GM21526 (cell line): ENCODE data around the gene PMAIP1.

Experiments
- ATAC-seq: cut with Tn5 transposase; IDR thresholded peaks from one replicate; pipeline ENCODE4 v1.9.1; 2021; ENCODE audit warnings: moderate library complexity; ENCODE audit not compliant: unreplicated experiment, low FRiP score

PMAIP1 gene

DNA sequence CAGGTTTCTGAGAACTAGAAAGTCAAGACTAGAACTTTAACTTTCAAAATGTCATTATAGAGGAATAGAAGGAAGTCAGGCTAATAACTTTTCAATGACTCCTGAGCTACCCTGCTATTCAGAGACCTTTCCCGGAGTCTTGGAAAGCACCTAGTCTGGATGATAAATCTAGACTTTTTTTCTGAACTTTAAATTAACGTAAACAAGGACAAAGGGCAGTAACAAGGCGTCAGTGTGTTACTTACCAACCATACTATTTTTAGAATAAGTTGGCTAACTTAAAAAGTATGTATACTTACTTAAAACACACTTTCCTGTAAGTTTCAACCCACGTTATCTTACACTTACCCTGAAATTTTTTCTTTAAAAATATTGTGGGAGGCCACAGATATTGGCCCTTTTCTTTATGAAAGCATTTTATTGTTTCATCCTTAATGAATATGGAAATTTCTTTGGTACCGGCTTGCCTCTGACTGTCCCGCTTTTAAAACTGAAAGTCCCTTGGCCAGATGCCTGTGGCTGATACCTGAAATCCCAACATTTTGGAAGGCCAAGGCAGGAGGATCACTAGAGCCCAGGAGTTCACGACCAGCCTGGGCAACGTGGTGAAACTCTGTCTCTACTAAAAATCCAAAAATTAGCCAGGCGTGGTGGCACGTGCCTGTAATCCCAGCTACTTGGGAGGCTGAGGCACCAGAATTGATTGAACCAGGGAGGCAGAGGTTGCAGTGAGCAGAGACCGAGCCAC lies 9.7 kb downstream of the PMAIP1 start:
- ATAC-seq = no peak

DNA sequence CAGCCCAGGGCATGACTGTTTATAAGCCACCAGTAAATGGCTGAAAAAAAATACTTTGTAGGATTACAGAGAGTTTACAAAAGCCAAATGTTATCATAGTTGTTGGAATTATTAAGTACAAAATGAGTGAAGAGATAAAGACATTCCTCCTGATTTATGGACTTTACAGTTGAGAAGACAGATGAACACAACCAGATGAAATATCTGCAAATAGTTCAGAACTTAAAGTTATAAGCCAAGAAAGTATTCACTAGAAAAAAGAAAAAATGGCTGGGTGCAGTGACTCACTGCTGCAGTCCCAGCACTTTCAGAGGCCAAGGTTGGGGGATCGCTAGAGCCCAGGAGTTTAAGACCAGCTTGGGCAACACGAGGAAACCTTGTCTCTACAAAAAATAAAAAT lies 11.2 kb downstream of the PMAIP1 start:
- no peak for ATAC-seq

DNA sequence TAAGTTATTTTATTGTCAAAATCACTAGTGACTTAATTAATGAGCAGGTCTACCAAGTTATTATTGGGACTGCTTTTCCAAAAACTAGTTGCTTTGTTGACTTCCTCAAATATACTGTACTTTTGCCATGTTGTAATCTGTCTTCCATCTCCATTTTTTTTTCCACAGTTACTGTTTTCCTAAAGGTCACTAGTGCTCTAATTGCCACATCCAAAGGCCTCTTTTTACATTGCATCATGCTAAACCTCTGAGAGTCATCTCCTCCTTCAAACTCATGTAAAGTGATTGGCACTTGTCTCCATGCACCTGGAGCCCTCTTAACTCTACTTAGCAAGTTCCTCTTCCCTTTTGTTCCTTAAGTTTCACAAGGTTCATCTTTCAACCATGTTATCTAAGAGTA lies 11.8 kb downstream of the PMAIP1 start:
- no peak for ATAC-seq

DNA sequence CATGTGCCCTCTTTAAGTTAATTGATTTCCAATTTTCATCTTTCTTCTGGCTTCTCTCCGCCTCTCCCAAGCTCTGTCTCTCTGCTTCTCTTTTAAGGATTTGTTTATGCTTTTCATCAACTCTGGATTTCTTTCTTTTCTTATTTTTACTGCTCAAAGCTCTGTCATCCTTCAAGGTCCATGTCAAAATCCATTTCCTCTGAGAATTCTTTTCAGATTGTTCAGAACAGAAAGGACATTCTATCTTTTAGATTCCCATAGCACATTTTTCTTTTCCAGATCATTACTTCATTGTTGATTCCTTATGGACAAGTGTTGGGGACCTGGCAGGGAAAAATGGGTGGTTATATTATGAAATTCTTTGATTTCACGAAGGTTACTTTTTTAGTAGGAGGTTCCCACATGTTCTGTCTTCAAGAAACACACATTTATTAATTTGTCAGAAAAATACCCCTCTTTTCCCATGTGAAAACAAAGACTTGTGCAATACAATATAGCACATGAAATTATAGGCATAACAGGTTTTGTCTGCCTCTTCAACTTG lies 12.3 kb downstream of the PMAIP1 start:
- ATAC-seq = no peak

DNA sequence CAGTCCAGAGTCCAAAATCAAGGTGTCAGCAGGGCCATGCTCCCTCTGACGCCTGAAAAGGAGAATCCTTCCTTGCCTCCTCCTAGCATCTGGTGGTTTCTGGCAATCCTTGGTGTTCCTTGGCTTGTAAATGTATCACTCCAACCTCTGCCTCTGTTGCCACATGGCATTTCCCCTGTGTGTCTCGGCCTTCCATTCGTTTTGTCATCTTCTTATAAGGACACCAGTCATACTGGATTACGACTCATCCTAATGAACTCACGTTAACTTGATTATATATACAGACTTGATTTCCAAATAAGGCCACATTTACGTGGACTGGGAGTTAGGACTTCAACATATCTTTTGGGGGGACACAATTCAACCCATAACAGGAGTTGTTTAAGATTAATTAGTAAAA lies 15.8 kb downstream of the PMAIP1 start:
- no peak for ATAC-seq

DNA sequence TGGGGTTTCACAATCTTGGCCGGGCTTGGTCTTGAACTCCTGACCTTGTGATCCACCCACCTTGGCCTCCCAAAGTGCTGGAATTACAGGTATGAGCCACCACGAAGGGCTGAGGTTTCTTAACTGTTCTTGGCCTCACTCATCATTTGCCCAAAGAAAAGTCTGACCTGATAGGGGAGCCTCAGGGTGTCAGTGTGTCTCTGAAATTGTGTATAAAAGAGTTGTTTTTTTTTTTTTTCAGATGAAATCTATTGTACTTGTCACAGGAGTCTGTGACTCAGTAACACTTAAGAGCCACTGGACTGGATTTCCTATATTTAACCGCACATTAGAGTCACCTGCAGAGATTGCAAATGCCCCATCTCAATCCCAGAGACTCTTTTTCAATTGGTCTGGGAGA lies 16.9 kb downstream of the PMAIP1 start:
- no peak for ATAC-seq

DNA sequence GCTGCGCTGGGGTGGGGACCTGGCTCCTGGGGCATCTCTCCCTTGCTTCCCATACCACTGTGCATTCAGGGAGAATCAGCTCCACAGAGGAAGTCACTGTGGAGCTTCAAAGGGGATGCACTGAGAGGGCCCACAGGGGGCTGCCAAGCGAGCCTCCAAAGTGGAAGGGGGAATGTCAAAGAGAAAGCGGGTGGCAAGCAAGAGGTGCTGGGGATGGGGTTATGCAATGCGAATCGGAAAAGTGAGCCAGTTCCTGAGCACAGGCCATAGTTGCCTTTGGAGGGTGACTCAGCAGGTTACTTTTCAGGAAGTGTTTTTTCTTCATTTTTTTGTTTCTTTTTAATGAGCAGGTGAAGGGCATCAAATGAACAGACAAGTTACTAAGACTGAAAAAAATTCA lies 17.6 kb downstream of the PMAIP1 start:
- no peak for ATAC-seq

DNA sequence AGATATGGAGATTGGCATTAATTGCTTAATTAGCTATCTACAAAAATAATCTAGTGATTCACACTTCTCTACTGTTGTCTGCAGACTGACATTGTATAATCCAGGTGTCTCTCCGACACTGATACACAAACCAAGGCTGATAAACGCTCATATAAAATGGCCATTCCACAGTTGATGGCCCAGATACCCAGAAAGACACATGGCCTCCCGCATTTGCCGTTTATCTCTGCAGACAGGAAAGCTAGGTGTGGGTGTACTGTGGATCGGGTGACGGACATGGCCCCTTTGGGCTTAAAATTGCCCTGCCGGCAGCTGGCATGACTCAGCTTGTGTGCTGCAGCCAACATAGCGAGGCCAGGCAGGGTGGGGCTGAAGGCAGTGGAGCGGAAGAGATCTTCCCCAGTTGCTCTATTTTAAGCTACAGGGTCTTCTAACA lies 18.5 kb downstream of the PMAIP1 start:
- ATAC-seq = peak; percentile 55

DNA sequence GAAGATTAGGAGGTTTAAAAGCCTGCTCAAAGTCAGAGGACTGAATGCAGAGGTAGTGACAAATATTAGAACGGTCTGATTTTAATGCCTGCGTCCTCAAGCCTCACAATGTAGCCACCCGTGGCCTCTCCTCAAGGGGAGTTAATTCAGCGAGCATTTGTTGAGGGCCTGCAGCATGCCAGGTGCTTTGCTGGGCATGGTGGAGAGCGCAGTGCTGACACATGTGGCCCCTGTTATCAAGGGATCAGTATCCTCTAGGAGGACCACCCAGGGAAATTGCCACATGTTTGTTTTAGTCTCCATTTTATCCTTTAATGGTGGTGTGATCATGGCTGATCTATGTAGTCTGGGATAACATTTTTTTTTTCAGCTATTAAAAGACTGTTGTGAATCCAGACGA lies 19.2 kb downstream of the PMAIP1 start:
- no peak for ATAC-seq

DNA sequence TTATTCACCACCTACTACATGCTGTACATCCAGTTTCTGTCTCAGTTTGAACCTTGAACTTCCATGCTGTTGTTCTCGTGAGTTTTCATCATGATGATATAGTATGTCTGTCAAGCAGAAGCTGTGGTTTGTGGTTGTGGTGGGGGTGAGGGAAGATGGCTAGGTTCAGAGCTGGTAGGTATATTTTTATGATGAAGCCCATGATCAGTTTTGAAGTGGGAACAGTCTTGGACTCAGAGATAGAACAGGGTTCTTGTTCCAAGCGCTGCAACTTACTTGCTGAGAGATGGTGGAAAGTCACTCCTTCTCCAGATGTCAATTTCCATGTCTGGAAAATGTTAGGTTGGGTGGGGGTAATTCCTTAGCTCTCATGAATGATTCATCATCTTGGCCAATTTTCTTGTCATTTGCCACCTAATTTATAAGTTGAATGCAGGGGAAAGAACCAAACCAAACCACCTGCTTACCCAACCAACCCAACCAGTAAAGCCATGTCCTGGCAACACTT lies 21.6 kb downstream of the PMAIP1 start:
- peak; percentile 40 for ATAC-seq

DNA sequence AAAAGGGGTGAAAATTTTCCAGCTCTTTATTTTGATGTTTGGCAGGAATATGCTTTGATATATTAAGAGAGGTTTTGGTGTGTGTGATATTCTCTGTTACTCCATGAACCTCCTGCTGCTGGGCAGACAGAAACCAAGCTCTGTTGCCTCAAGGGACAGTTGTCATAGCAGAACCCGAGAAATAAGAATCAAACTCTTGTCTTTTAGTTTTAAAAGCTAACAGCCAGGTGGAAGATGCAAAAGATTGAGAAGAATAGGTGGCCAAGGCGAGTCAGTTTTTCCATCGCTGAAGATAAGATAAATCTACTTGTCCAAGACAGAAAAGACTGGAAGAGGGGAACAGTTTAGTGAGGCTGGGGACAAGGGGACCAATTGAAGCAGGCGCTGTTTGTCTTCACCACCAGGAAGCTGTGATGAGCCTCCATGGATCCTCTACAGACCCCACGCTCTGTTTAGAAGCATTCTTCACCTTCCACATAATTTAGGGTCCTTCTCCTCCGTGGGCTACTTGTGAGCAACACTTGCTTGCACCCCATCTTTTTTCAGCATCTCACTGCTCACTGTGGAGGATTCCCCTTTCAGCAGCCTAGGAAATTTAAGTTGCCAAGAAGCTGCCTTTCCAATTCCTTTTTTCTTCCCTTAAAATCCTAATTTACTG lies 23.9 kb downstream of the PMAIP1 start:
- peak; percentile 36 for ATAC-seq

DNA sequence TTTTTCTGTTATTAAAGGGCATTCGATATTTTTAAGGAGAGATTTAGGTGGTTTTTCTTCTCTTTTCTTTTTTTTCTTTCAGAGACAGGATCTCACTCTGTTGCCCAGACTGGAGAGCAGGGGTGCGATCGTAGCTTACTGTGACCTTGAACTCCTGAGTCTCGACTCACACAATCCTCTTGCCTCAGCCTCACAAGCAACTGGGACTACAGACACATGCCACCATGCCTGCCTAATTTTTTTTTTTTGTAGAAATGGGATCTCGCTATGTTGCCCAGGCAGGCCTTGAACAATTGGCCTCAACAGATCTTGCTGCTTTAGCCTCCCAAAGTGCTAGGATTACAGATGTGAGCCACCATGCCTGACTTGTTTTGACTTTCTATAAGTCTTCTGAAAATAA lies 26.3 kb downstream of the PMAIP1 start:
- ATAC-seq = no peak

DNA sequence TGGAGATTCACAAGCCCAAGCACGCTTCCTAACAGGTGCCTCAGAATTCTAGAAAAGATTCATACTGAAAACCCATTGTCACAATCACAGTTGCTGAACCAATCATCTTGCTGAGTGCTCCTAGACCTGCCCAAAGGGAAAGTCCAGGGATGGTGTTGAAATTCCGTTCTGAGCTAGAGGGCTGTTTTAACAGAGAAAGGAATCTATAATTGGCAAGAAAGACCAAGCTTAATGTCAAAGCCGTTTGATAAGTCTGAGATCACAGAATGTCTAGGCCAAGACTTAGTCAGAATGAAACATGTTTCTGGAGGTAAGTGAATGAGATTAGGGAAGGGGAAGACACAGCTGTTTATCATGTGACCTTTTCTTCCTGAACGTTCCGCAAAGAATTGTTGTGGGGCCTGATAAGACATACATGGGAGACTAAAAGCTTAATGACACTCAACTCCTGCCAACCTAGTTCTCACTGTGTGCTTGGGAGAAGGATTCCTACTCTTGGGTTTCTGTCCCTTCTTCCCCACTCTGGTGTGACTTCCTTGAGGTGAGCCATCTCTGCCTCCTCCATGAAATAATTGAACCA lies 27.5 kb downstream of the PMAIP1 start:
- ATAC-seq = peak; percentile 78

DNA sequence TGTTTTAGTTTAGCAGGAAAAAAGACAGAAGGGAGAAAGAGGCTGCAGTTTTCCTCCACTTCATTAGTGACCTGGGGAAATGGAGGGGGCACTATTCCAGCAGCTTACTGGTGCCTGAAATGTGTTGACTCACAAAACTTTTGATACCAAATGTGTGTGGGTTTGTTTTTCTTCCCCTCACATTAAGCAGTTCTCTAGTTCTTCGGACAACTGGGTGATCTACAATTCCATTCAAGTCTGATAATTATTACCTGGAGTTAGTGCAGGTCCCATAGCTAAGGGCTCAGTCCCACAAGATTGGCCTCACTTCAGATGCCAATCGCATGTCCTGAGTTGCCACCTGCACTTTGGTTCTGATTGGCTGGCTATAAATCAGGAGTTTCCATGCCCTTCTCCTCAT lies 28.4 kb downstream of the PMAIP1 start:
- no peak for ATAC-seq

DNA sequence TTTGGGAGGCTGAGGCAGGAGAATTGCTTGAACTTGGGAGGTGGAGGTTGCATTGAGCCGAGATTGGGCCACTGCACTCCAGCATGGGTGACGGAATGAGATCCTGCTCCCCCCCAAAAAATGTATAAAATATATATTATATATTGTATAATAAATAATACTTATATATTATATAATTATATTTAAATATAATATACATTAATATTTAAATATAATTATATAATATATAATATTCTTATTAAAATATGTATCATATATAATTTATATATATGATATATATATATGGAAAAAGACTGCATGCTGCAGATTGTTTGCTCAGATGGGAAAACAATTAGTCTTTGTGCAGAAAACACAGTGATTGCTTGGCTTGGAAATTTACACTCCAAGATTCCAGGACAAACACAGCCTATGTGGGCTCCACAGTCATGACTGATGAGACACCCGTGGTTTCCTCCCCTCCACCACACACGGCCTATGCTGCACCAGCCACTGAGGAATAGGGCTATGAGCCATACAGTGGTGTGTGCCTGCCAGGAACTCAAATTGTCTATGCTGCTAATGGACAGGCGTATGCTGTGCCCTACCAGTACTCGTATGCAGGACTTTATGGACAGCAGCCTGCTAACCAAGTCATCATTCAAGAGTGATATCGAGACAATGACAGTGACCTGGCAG lies 30.0 kb downstream of the PMAIP1 start:
- ATAC-seq = no peak

DNA sequence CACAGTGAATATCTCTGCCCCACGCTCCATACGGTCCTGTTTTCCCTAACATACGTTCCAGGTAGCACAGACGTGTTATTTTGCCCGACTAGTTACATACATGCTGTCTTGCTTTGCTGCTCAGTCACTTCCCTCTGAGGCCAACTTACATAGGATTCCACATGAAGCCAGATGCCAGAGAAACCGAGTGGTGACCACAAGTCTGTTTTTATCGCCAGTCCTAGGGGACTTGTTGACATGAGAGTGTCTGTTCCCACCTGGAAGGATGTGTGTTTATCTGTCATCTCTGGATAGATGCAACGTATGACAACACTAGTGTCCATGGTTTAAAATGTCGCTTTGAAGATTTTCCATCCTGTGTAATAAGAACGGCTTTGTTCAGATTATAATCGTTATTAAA lies 32.6 kb downstream of the PMAIP1 start:
- ATAC-seq = no peak

DNA sequence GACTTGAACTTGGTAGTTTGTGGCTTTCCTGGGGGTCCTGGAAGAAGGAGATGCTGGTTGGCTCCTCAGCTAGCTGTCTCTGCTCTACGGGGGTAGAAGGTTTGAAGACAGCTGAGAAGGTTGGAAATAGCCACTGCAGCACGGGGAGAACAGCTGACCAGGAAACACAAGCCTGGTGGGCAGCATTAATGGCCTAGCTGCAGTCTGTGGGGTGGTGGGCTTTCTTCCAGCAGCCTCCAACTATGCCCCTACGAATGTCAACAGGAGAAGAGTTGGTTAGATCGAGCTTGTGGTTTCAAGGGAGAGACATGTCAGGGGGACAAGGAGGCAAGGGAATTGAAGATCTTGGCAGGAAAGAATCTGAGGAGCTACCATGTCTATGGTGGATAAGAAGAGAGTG lies 38.9 kb downstream of the PMAIP1 start:
- ATAC-seq = no peak

DNA sequence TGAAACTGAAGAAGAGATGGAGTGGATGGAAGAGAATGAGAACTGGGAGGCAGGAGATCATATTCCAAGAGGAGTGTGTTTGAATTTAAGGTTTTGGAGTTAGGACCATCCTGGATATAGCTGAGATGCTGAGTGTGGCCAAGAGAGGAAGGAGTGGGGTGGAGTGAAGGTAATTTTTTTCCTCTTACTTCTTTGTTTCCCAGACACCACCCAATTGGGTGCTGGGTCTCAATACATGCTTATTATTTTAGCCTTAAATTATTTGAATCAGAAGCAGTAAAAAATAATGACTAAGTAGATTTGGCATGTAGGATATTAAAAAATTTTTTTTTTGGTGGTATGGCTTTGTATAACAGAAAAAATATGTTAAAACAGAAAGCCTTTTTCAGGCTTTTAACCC lies 39.3 kb downstream of the PMAIP1 start:
- ATAC-seq = no peak

DNA sequence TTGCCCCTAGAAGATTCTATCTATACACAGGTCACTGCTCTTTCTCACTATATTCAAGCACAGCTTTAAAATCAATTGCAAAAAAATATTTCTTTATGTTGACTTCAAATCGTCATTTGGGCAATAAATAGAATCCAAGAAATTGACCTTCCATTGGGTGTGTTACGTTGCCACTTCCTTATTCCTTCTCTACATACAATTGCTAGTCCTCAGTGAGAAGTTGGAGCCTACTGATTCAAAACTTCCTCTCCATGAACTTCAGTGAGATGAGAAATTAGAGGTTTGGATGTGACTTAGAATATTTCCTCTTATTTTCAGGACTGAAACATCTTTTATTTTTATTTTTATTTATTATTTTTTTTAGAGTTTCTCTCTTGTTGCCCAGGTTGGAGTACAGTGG lies 40.3 kb downstream of the PMAIP1 start:
- ATAC-seq = no peak

DNA sequence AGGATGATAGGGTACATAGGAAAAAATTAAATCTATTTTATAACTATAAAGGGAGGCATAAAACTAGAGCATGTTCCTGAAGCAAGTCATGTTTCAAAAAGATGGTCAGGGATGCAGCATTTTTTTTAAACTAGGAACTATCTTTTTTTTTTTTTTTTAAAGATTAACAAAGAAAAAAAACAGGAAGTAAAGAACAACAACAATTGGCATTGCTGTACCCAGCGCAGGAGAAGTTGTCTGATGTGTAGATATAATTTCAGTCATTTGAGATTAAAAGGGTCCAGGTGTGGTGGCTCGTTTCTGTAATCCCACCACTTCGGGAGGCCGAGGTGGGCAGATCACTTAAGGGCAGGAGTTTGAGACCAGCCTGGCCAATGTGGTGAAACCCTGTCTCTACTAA lies 41.5 kb downstream of the PMAIP1 start:
- no peak for ATAC-seq

DNA sequence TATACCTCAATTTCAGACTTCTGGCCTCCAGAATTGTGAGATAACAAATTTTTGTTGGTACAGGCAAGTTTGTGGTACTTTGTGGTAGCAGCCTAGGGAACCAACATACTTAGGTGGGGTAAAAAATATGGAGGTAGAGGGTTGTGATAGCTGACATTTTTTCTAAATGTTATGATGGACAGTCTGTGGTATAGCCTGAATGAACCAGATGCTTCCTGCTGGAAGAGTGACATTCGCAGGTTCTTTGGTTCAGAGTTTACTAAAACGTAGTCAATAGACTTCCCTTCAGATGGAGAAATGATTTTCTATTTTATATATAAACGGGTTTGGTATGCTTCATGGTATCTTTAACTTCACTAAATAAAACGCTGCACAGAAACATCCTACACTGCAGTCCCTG lies 42.8 kb downstream of the PMAIP1 start:
- ATAC-seq = no peak
